ENCODE data around the gene RBFA. TPM values are rescaled to one million over a fixed set of nuclear protein-coding genes. Genes with fewer than 3 reads are reported as not detected.
A peak's percentile ranks its signal among the peaks of the same experiment; 100 is the strongest.

The RBFA gene
- total and polyA plus RNA-seq, 2 of the 13 experiments (the other 11 are each of a cell fraction or from before 2014, with no cell fraction given) = 29.7 to 42.4 TPM

DNA sequence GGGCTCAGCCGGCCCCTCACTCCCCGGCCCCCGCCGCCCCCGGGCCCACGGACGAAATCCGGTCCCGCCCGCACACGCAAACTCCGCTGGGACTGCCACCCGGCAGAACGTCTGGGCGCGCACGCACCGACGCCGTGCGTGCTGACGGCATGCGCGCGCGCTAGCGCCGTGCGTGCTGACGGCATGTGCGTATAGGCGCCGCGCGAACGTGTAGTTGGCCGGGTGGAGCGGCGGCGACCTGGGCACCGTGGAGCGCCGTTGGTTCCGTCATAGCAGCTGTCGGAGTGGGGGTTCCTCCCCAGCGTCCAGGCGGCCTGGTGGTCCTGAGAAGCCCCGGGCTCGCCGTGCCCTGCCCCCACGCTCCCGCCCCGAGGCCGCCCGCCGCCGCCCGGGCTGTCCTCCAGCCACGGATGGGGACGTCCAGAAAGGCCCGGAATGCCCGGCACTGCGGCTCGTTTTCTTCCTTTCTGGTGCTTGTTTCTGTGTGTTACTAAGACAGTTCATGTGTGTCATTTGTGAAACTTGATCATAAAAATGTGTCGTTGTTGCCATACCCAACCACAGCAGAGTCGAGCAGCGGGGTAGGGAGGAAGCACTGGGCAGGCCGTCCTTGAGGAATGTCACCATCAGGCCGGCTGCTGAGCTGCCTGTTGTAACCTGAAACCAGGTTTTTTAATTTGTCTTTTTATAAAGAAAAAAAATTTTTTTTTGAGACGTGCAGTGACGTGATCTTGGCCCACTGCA is 45.6 kb upstream of the RBFA start, which contains the start of gene TXNL4A (continued):
- TF ChIP-seq ZNF331 (CRISPR knock-in tag; IDR thresholded peaks at IDR 0.05) (peak; percentile 20; the same call in 1 of the 2 replicates), SMC3 (IDR thresholded peaks at IDR 0.05; ENCODE audit: low read length) (no peak), ZNF136 (CRISPR knock-in tag; IDR thresholded peaks at IDR 0.05; ENCODE audit: low read depth) (no peak), NR0B2 (CRISPR knock-in tag; IDR thresholded peaks at IDR 0.05) (peak; percentile 43; the same call in 1 of the 2 replicates), ATF3 (CRISPR knock-in tag; IDR thresholded peaks at IDR 0.05) (no peak), ZNF562 (CRISPR knock-in tag; IDR thresholded peaks at IDR 0.05; ENCODE audit: borderline replicate concordance) (no peak), ZXDC (CRISPR knock-in tag; IDR thresholded peaks at IDR 0.05) (no peak), ZNF724P (CRISPR knock-in tag; IDR thresholded peaks at IDR 0.05; ENCODE audit: borderline replicate concordance) (no peak), CC2D1A (CRISPR knock-in tag; IDR thresholded peaks at IDR 0.05) (0 out of 2 replicates have a peak, but pooled peaks have one; percentile 5), FOXM1 (CRISPR knock-in tag; IDR thresholded peaks at IDR 0.05) (no peak), ZNF256 (CRISPR knock-in tag; conservative IDR thresholded peaks at IDR 0.05) (no peak), ZNF557 (CRISPR knock-in tag; IDR thresholded peaks at IDR 0.05) (no peak), PRDM4 (CRISPR knock-in tag; IDR thresholded peaks at IDR 0.05; ENCODE audit: borderline replicate concordance) (no peak)
- TF ChIP-seq, protein P1, sequence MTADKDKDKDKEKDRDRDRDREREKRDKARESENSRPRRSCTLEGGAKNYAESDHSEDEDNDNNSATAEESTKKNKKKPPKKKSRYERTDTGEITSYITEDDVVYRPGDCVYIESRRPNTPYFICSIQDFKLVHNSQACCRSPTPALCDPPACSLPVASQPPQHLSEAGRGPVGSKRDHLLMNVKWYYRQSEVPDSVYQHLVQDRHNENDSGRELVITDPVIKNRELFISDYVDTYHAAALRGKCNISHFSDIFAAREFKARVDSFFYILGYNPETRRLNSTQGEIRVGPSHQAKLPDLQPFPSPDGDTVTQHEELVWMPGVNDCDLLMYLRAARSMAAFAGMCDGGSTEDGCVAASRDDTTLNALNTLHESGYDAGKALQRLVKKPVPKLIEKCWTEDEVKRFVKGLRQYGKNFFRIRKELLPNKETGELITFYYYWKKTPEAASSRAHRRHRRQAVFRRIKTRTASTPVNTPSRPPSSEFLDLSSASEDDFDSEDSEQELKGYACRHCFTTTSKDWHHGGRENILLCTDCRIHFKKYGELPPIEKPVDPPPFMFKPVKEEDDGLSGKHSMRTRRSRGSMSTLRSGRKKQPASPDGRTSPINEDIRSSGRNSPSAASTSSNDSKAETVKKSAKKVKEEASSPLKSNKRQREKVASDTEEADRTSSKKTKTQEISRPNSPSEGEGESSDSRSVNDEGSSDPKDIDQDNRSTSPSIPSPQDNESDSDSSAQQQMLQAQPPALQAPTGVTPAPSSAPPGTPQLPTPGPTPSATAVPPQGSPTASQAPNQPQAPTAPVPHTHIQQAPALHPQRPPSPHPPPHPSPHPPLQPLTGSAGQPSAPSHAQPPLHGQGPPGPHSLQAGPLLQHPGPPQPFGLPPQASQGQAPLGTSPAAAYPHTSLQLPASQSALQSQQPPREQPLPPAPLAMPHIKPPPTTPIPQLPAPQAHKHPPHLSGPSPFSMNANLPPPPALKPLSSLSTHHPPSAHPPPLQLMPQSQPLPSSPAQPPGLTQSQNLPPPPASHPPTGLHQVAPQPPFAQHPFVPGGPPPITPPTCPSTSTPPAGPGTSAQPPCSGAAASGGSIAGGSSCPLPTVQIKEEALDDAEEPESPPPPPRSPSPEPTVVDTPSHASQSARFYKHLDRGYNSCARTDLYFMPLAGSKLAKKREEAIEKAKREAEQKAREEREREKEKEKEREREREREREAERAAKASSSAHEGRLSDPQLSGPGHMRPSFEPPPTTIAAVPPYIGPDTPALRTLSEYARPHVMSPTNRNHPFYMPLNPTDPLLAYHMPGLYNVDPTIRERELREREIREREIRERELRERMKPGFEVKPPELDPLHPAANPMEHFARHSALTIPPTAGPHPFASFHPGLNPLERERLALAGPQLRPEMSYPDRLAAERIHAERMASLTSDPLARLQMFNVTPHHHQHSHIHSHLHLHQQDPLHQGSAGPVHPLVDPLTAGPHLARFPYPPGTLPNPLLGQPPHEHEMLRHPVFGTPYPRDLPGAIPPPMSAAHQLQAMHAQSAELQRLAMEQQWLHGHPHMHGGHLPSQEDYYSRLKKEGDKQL (CRISPR knock-in tag; IDR thresholded peaks at IDR 0.05; ENCODE audit: low read depth) = no peak
- TF ChIP-seq, protein P2, sequence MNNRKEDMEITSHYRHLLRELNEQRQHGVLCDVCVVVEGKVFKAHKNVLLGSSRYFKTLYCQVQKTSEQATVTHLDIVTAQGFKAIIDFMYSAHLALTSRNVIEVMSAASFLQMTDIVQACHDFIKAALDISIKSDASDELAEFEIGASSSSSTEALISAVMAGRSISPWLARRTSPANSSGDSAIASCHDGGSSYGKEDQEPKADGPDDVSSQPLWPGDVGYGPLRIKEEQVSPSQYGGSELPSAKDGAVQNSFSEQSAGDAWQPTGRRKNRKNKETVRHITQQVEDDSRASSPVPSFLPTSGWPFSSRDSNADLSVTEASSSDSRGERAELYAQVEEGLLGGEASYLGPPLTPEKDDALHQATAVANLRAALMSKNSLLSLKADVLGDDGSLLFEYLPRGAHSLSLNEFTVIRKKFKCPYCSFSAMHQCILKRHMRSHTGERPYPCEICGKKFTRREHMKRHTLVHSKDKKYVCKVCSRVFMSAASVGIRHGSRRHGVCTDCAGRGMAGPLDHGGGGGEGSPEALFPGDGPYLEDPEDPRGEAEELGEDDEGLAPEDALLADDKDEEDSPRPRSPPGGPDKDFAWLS (CRISPR knock-in tag; IDR thresholded peaks at IDR 0.05; ENCODE audit: borderline replicate concordance) = peak; percentile 74; the same call in 1 of the 2 replicates

All from HepG2 (cell line).